HTR-8/SVneo (cell line): Measurements from ENCODE around the gene RAB11FIP4.

Experiments used
- DNase-seq: peaks from one replicate; pipeline ENCODE4 v3.0.0; 2011; ENCODE audit warnings: low spot score, mixed read lengths; ENCODE audit not compliant: insufficient read length
- FAIRE-seq: peaks from 2 replicates; lab custom pipeline; 2011; peaks lifted over from hg19 to GRCh38; lab: Jason Lieb, UNC

Gene RAB11FIP4

GRCh38 chr17:31449746-31450145, 58.3 kb downstream of the RAB11FIP4 start:
- no peak for FAIRE-seq
- DNase-seq = no peak

- FAIRE-seq (no peak), DNase-seq (no peak)
These were observed 60.6 kb downstream of the RAB11FIP4 start for GRCh38 chr17:31452101-31452500.

- no peak for DNase-seq
- no peak for FAIRE-seq
These were observed 61.2 kb downstream of the RAB11FIP4 start for GRCh38 chr17:31452561-31453110.

GRCh38 chr17:31453896-31454295, 62.4 kb downstream of the RAB11FIP4 start:
- DNase-seq (no peak), FAIRE-seq (no peak)

GRCh38 chr17:31456814-31457213, 65.3 kb downstream of the RAB11FIP4 start:
- FAIRE-seq = no peak
- DNase-seq = no peak

GRCh38 chr17:31457391-31458234, 66.1 kb downstream of the RAB11FIP4 start:
- no peak for FAIRE-seq
- DNase-seq = no peak

GRCh38 chr17:31458829-31459228, 67.4 kb downstream of the RAB11FIP4 start:
- FAIRE-seq = no peak
- no peak for DNase-seq

- no peak for FAIRE-seq
- no peak for DNase-seq
These were observed 68.2 kb downstream of the RAB11FIP4 start for GRCh38 chr17:31459716-31460115.

GRCh38 chr17:31460226-31460721, 68.8 kb downstream of the RAB11FIP4 start:
- FAIRE-seq (no peak), DNase-seq (no peak)

- FAIRE-seq = no peak
These were observed 69.8 kb downstream of the RAB11FIP4 start for GRCh38 chr17:31461227-31461810.

GRCh38 chr17:31462261-31462660, 70.8 kb downstream of the RAB11FIP4 start:
- FAIRE-seq = no peak
- DNase-seq = no peak

More at GRCh38 chr17:31461227-31461810, 69.8 kb downstream of the RAB11FIP4 start:
- no peak for DNase-seq

- FAIRE-seq = no peak
These were observed 74.8 kb downstream of the RAB11FIP4 start for GRCh38 chr17:31466096-31466760.

GRCh38 chr17:31467502-31468256, 76.2 kb downstream of the RAB11FIP4 start:
- FAIRE-seq (no peak), DNase-seq (no peak)

More at GRCh38 chr17:31466096-31466760, 74.8 kb downstream of the RAB11FIP4 start:
- no peak for DNase-seq

GRCh38 chr17:31469959-31470358, 78.5 kb downstream of the RAB11FIP4 start:
- DNase-seq = no peak
- FAIRE-seq = no peak

GRCh38 chr17:31470592-31470991, 79.1 kb downstream of the RAB11FIP4 start:
- peak; percentile 23 for FAIRE-seq
- no peak for DNase-seq

- DNase-seq (no peak), FAIRE-seq (no peak)
These were observed 80.7 kb downstream of the RAB11FIP4 start for GRCh38 chr17:31472137-31472536.

- FAIRE-seq = no peak
- no peak for DNase-seq
These were observed 84.1 kb downstream of the RAB11FIP4 start for GRCh38 chr17:31475378-31476162.

- DNase-seq (no peak), FAIRE-seq (no peak)
These were observed 85.3 kb downstream of the RAB11FIP4 start for GRCh38 chr17:31476525-31477416.
